Measurements from ENCODE around the gene OGDH. TPM values are rescaled to one million over a fixed set of nuclear protein-coding genes. Genes with fewer than 3 reads are reported as not detected.
A peak's percentile ranks its signal among the peaks of the same experiment; 100 is the strongest.

The OGDH gene
- total RNA-seq, 4 donors from 2014 or later: 98.6 to 146 (median 127) TPM

- Histone ChIP-seq H3K27me3 (no peaks in the 10 kb centered on the region), H3K9me3 (no peaks in the 10 kb centered on the region), H3K36me3 (peaks cover 36% of the 10 kb centered on the region), H3K4me1 (no peaks in the 10 kb centered on the region), H3K4me3 (no peak overlapping the region), H3K27ac (no peak overlapping the region)
- DNase-seq (ENCODE audit: low spot score in 2 of 2): no peak
- WGBS: 84% methylated on average over 11 of the region's 11 CpGs
- no peak for TF ChIP-seq CTCF (IDR thresholded peaks at IDR 0.05)
- no peak for TF ChIP-seq EP300 (IDR thresholded peaks at IDR 0.05)
- no peak for TF ChIP-seq POLR2A (IDR thresholded peaks at IDR 0.05)
- TF ChIP-seq POLR2AphosphoS5 (IDR thresholded peaks at IDR 0.05): no peak
Observed at GRCh38 chr7:44654255-44654796, 47.9 kb downstream of the OGDH start.

GRCh38 chr7:44655341-44655740 is 48.9 kb downstream of the OGDH start:
- Histone ChIP-seq H3K4me3 (no peak overlapping the region), H3K9me3 (no peaks in the 10 kb centered on the region), H3K27ac (no peak overlapping the region), H3K36me3 (peaks cover 37% of the 10 kb centered on the region), H3K27me3 (no peaks in the 10 kb centered on the region), H3K4me1 (no peaks in the 10 kb centered on the region)
- TF ChIP-seq POLR2A (IDR thresholded peaks at IDR 0.05) (no peak), CTCF (IDR thresholded peaks at IDR 0.05) (no peak), POLR2AphosphoS5 (IDR thresholded peaks at IDR 0.05) (no peak), EP300 (IDR thresholded peaks at IDR 0.05) (no peak)
- 94% methylated on average over 1 of the region's 1 CpG for WGBS
- DNase-seq (ENCODE audit: low spot score in 2 of 2): no peak

GRCh38 chr7:44658979-44659378 is 52.6 kb downstream of the OGDH start:
- H3K36me3 ChIP-seq: peaks cover 33% of the 10 kb centered on the region
- DNase-seq (ENCODE audit: low spot score in 2 of 2): no peak
- peaks cover 8% of the 10 kb centered on the region for H3K9me3 ChIP-seq
- TF ChIP-seq CTCF (IDR thresholded peaks at IDR 0.05): no peak
- TF ChIP-seq POLR2A (IDR thresholded peaks at IDR 0.05): no peak
- no peak for TF ChIP-seq EP300 (IDR thresholded peaks at IDR 0.05)
- no peak for TF ChIP-seq POLR2AphosphoS5 (IDR thresholded peaks at IDR 0.05)
- H3K4me3 ChIP-seq: no peak overlapping the region
- no peaks in the 10 kb centered on the region for H3K27me3 ChIP-seq
- no peaks in the 10 kb centered on the region for H3K4me1 ChIP-seq
- H3K27ac ChIP-seq: no peak overlapping the region
- 97% methylated on average over 7 of the region's 7 CpGs for WGBS

GRCh38 chr7:44661233-44661632 is 54.8 kb downstream of the OGDH start:
- Histone ChIP-seq H3K27me3 (no peaks in the 10 kb centered on the region), H3K36me3 (peaks cover 24% of the 10 kb centered on the region), H3K27ac (no peak overlapping the region), H3K4me3 (no peak overlapping the region), H3K9me3 (peaks cover 8% of the 10 kb centered on the region), H3K4me1 (peaks cover 9% of the 10 kb centered on the region)
- TF ChIP-seq CTCF (IDR thresholded peaks at IDR 0.05) (no peak), POLR2AphosphoS5 (IDR thresholded peaks at IDR 0.05) (no peak), POLR2A (IDR thresholded peaks at IDR 0.05) (no peak), EP300 (IDR thresholded peaks at IDR 0.05) (no peak)
- 64% methylated on average over 2 of the region's 2 CpGs for WGBS
- DNase-seq (ENCODE audit: low spot score in 2 of 2): no peak

- TF ChIP-seq POLR2AphosphoS5 (IDR thresholded peaks at IDR 0.05) (no peak), POLR2A (IDR thresholded peaks at IDR 0.05) (no peak), CTCF (IDR thresholded peaks at IDR 0.05) (no peak), EP300 (IDR thresholded peaks at IDR 0.05) (no peak)
- Histone ChIP-seq H3K36me3 (peaks cover 41% of the 10 kb centered on the region), H3K27ac (peak overlapping the region; percentile 24), H3K4me3 (no peak overlapping the region), H3K4me1 (peaks cover 9% of the 10 kb centered on the region), H3K27me3 (no peaks in the 10 kb centered on the region), H3K9me3 (peaks cover 8% of the 10 kb centered on the region)
- WGBS: 83% methylated on average over 4 of the region's 4 CpGs
- peak in 1 of 2 donors; percentile 13 for DNase-seq (ENCODE audit: low spot score in 2 of 2)
Observed at GRCh38 chr7:44664780-44665461, 58.5 kb downstream of the OGDH start.

Measured in suprapubic skin (tissue), 4 donors.